Measurements from ENCODE around the gene LARGE1.

- TF ChIP-seq, protein P1, sequence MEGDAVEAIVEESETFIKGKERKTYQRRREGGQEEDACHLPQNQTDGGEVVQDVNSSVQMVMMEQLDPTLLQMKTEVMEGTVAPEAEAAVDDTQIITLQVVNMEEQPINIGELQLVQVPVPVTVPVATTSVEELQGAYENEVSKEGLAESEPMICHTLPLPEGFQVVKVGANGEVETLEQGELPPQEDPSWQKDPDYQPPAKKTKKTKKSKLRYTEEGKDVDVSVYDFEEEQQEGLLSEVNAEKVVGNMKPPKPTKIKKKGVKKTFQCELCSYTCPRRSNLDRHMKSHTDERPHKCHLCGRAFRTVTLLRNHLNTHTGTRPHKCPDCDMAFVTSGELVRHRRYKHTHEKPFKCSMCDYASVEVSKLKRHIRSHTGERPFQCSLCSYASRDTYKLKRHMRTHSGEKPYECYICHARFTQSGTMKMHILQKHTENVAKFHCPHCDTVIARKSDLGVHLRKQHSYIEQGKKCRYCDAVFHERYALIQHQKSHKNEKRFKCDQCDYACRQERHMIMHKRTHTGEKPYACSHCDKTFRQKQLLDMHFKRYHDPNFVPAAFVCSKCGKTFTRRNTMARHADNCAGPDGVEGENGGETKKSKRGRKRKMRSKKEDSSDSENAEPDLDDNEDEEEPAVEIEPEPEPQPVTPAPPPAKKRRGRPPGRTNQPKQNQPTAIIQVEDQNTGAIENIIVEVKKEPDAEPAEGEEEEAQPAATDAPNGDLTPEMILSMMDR (IDR thresholded peaks at IDR 0.05), result no peak
- TF ChIP-seq POLR2A (IDR thresholded peaks at IDR 0.05), result no peak
Observed at GRCh38 chr22:33871935-33872334, 48.3 kb downstream of the LARGE1 start.

All from body of pancreas (tissue), 4 donors.